BLaER1 treated with 17β-estradiol and CSF1 and Interleukin-3, amounts not matched to agents 10 nM and 100 nM (cell line): Measurements from ENCODE around the gene SLC22A5.

Experiments
- H3K27ac ChIP-seq, 11 experiments: shearing (Covaris generic); formaldehyde crosslinking; 2 replicates each; pipeline ENCODE4 v1.8.1; 2022
- H3K27me3 ChIP-seq, 11 experiments: shearing (Covaris generic); formaldehyde crosslinking; 2 replicates each; pipeline ENCODE4 v1.8.1; 2022
- H3K36me3 ChIP-seq, 11 experiments: shearing (Covaris generic); formaldehyde crosslinking; 2 replicates each; pipeline ENCODE4 v1.8.1; 2022
- H3K4me1 ChIP-seq, 10 experiments: shearing (Covaris generic); formaldehyde crosslinking; 2 replicates each; pipeline ENCODE4 v1.8.1; 2022
- H3K4me2 ChIP-seq, 11 experiments: shearing (Covaris generic); formaldehyde crosslinking; 2 replicates each; pipeline ENCODE4 v1.8.1; 2022
- H3K4me3 ChIP-seq, 10 experiments: shearing (Covaris generic); formaldehyde crosslinking; 2 replicates each; pipeline ENCODE4 v1.8.1; 2022
- H3K9ac ChIP-seq, 11 experiments: shearing (Covaris generic); formaldehyde crosslinking; 2 replicates each; pipeline ENCODE4 v1.8.1; 2022
- H3K9me3 ChIP-seq, 11 experiments: shearing (Covaris generic); formaldehyde crosslinking; replicated peaks in 1 of 11; 2 replicates each; pipeline ENCODE4 v1.8.1; 2022
- H4K20me1 ChIP-seq, 11 experiments: shearing (Covaris generic); formaldehyde crosslinking; 2 replicates each; pipeline ENCODE4 v1.8.1; 2022
- Cebpa-rat ChIP-seq, 11 experiments: shearing (Covaris generic); IDR thresholded peaks; 2 replicates each; pipeline ENCODE4 v1.8.1; 2022

SLC22A5 gene

GRCh38 chr5:132416306-132417009 is 46.9 kb downstream of the SLC22A5 start:
- peak overlapping the region in 6 of 11 experiments; percentile 31 to 99 (median 98); a peak in 6 of 22 replicates for H3K9ac ChIP-seq
- H3K4me3 ChIP-seq, result no peak overlapping the region
- H3K9me3 ChIP-seq, result peaks cover 0 to 9% (median 0%) of the 10 kb centered on the region in 11 experiments; a peak in 7 of 22 replicates
- peaks cover 0 to 34% (median 17%) of the 10 kb centered on the region in 11 experiments; a peak in 11 of 22 replicates for H3K36me3 ChIP-seq
- peak overlapping the region in 7 of 11 experiments; percentile 98 to 100 (median 100); a peak in 11 of 22 replicates for H3K27ac ChIP-seq
- H4K20me1 ChIP-seq, result peaks cover 0 to 4% (median 0%) of the 10 kb centered on the region in 11 experiments; a peak in 2 of 22 replicates
- peak overlapping the region; percentile 44 to 98 (median 93) for H3K4me2 ChIP-seq
- H3K27me3 ChIP-seq, result no peaks in the 10 kb centered on the region
- TF ChIP-seq Cebpa-rat (IDR thresholded peaks at IDR 0.05), result no peak
- peaks cover 73 to 100% (median 95%) of the 10 kb centered on the region in 10 experiments for H3K4me1 ChIP-seq

GRCh38 chr5:132417010-132417439 is 47.5 kb downstream of the SLC22A5 start:
- Histone ChIP-seq H3K9ac (peak overlapping the region in 8 of 11 experiments; percentile 31 to 99 (median 94); a peak in 12 of 22 replicates), H3K9me3 (peaks cover 0 to 9% (median 0%) of the 10 kb centered on the region in 11 experiments; a peak in 7 of 22 replicates), H3K27me3 (no peaks in the 10 kb centered on the region), H3K4me2 (peak overlapping the region; percentile 44 to 98 (median 93)), H3K27ac (peak overlapping the region in 9 of 11 experiments; percentile 98 to 100 (median 100); a peak in 17 of 22 replicates), H3K4me1 (peaks cover 73 to 100% (median 95%) of the 10 kb centered on the region in 10 experiments), H3K36me3 (peaks cover 0 to 35% (median 17%) of the 10 kb centered on the region in 11 experiments; a peak in 11 of 22 replicates), H3K4me3 (no peak overlapping the region), H4K20me1 (peaks cover 0 to 4% (median 0%) of the 10 kb centered on the region in 11 experiments; a peak in 2 of 22 replicates)
- TF ChIP-seq Cebpa-rat (IDR thresholded peaks at IDR 0.05), result no peak

GRCh38 chr5:132417461-132417860 is 48.0 kb downstream of the SLC22A5 start:
- peak overlapping the region in 9 of 11 experiments; percentile 98 to 100 (median 100); a peak in 19 of 22 replicates for H3K27ac ChIP-seq
- H3K9ac ChIP-seq, result peak overlapping the region in 8 of 11 experiments; percentile 31 to 99 (median 94); a peak in 12 of 22 replicates
- H3K9me3 ChIP-seq, result peaks cover 0 to 9% (median 0%) of the 10 kb centered on the region in 11 experiments; a peak in 7 of 22 replicates
- H3K4me3 ChIP-seq, result no peak overlapping the region
- no peak for TF ChIP-seq Cebpa-rat (IDR thresholded peaks at IDR 0.05)
- H3K27me3 ChIP-seq, result no peaks in the 10 kb centered on the region
- peaks cover 0 to 4% (median 0%) of the 10 kb centered on the region in 11 experiments; a peak in 3 of 22 replicates for H4K20me1 ChIP-seq
- H3K4me2 ChIP-seq, result peak overlapping the region; percentile 44 to 98 (median 93)
- H3K36me3 ChIP-seq, result peaks cover 0 to 39% (median 17%) of the 10 kb centered on the region in 11 experiments; a peak in 12 of 22 replicates
- H3K4me1 ChIP-seq, result peaks cover 73 to 100% (median 95%) of the 10 kb centered on the region in 10 experiments

- H3K36me3 ChIP-seq, result peaks cover 0 to 44% (median 17%) of the 10 kb centered on the region in 11 experiments; a peak in 13 of 22 replicates
- peaks cover 0 to 7% (median 0%) of the 10 kb centered on the region in 11 experiments; a peak in 3 of 22 replicates for H4K20me1 ChIP-seq
- peaks cover 0 to 9% (median 0%) of the 10 kb centered on the region in 11 experiments; a peak in 7 of 22 replicates for H3K9me3 ChIP-seq
- peak overlapping the region in 8 of 11 experiments; percentile 16 to 99 (median 94); a peak in 12 of 22 replicates for H3K9ac ChIP-seq
- no peaks in the 10 kb centered on the region for H3K27me3 ChIP-seq
- H3K4me1 ChIP-seq, result peaks cover 76 to 100% (median 95%) of the 10 kb centered on the region in 10 experiments
- TF ChIP-seq Cebpa-rat (IDR thresholded peaks at IDR 0.05), result no peak
- H3K4me2 ChIP-seq, result peak overlapping the region; percentile 44 to 98 (median 93); a peak in 20 of 22 replicates
- peak overlapping the region in 9 of 11 experiments; percentile 98 to 100 (median 100); a peak in 19 of 22 replicates for H3K27ac ChIP-seq
- H3K4me3 ChIP-seq, result no peak overlapping the region
These were observed 48.5 kb downstream of the SLC22A5 start for GRCh38 chr5:132417889-132418485.

GRCh38 chr5:132418881-132419280 is 49.4 kb downstream of the SLC22A5 start:
- H4K20me1 ChIP-seq, result peaks cover 0 to 14% (median 0%) of the 10 kb centered on the region in 11 experiments; a peak in 3 of 22 replicates
- TF ChIP-seq Cebpa-rat (IDR thresholded peaks at IDR 0.05), result no peak
- H3K4me2 ChIP-seq, result peak overlapping the region; percentile 89 to 99 (median 93); a peak in 21 of 22 replicates
- H3K4me3 ChIP-seq, result no peak overlapping the region; a peak in 1 of 20 replicates
- H3K4me1 ChIP-seq, result peaks cover 85 to 100% (median 100%) of the 10 kb centered on the region in 10 experiments
- peak overlapping the region in 9 of 11 experiments; percentile 98 to 100 (median 100); a peak in 19 of 22 replicates for H3K27ac ChIP-seq
- H3K9ac ChIP-seq, result peak overlapping the region in 9 of 11 experiments; percentile 91 to 99 (median 98); a peak in 14 of 22 replicates
- peaks cover 0 to 53% (median 26%) of the 10 kb centered on the region in 11 experiments; a peak in 13 of 22 replicates for H3K36me3 ChIP-seq
- peaks cover 0 to 4% (median 0%) of the 10 kb centered on the region in 11 experiments; a peak in 7 of 22 replicates for H3K9me3 ChIP-seq
- H3K27me3 ChIP-seq, result no peaks in the 10 kb centered on the region

GRCh38 chr5:132419502-132420468 is 50.3 kb downstream of the SLC22A5 start:
- peak overlapping the region in 10 of 11 experiments; percentile 54 to 99 (median 98); a peak in 19 of 22 replicates for H3K9ac ChIP-seq
- peaks cover 85 to 100% (median 100%) of the 10 kb centered on the region in 10 experiments for H3K4me1 ChIP-seq
- TF ChIP-seq Cebpa-rat (IDR thresholded peaks at IDR 0.05), result no peak
- no peaks in the 10 kb centered on the region for H3K27me3 ChIP-seq
- peak overlapping the region in 7 of 10 experiments; percentile 7 to 87 (median 55); a peak in 12 of 20 replicates for H3K4me3 ChIP-seq
- H3K36me3 ChIP-seq, result peaks cover 0 to 62% (median 35%) of the 10 kb centered on the region in 11 experiments; a peak in 13 of 22 replicates
- peak overlapping the region; percentile 46 to 100 (median 99); a peak in 21 of 22 replicates for H3K27ac ChIP-seq
- peaks cover 0 to 14% (median 0%) of the 10 kb centered on the region in 11 experiments; a peak in 3 of 22 replicates for H4K20me1 ChIP-seq
- peak overlapping the region; percentile 89 to 99 (median 93) for H3K4me2 ChIP-seq
- H3K9me3 ChIP-seq, result no peaks in the 10 kb centered on the region

- peak overlapping the region; percentile 51 to 99 (median 97); a peak in 20 of 22 replicates for H3K9ac ChIP-seq
- H3K27me3 ChIP-seq, result no peaks in the 10 kb centered on the region
- TF ChIP-seq Cebpa-rat (IDR thresholded peaks at IDR 0.05), result no peak; a peak in 1 of 22 replicates
- no peaks in the 10 kb centered on the region for H3K9me3 ChIP-seq
- peaks cover 0 to 69% (median 40%) of the 10 kb centered on the region in 11 experiments; a peak in 13 of 22 replicates for H3K36me3 ChIP-seq
- H3K4me1 ChIP-seq, result peaks cover 85 to 100% (median 98%) of the 10 kb centered on the region in 10 experiments
- peak overlapping the region in 8 of 10 experiments; percentile 7 to 87 (median 62); a peak in 14 of 20 replicates for H3K4me3 ChIP-seq
- H3K4me2 ChIP-seq, result peak overlapping the region; percentile 89 to 99 (median 93)
- H3K27ac ChIP-seq, result peak overlapping the region; percentile 46 to 100 (median 99); a peak in 21 of 22 replicates
- H4K20me1 ChIP-seq, result peaks cover 0 to 14% (median 0%) of the 10 kb centered on the region in 11 experiments; a peak in 3 of 22 replicates
These were observed 51.3 kb downstream of the SLC22A5 start for GRCh38 chr5:132420706-132421272.
